CD4-positive, alpha-beta memory T cell (primary cell): ENCODE measurements around the gene CCND2. TPM values are rescaled to one million over a fixed set of nuclear protein-coding genes. Genes with fewer than 3 reads are reported as not detected.

Experiments used
- CTCF ChIA-PET: fragments of 350-600 bp; sonication (Branson Sonifier 250); formaldehyde crosslinking; loops from one replicate; lab custom pipeline; 2021; ENCODE audit warnings: inconsistent platforms; ENCODE audit not compliant: partially characterized antibody; lab: Charles Lee
- POLR2A ChIA-PET: fragments of 350-600 bp; sonication (Branson Sonifier 250); formaldehyde crosslinking; loops from one replicate; lab custom pipeline; 2021; ENCODE audit not compliant: partially characterized antibody; lab: Charles Lee
- DNase-seq, 5 donors: peaks; one replicate each; pipeline versions ENCODE4 v3.0.0 to v3.0.0-alpha.2; 2020 to 2022; ENCODE audit warnings: mixed read lengths in 1 of 5
- H3K27ac ChIP-seq: one replicate; pipeline ENCODE4 v1.7.0; 2013; ENCODE audit warnings: low read depth, low read length
- H3K27me3 ChIP-seq: 2 replicates; pipeline ENCODE4 v1.7.0; 2013; ENCODE audit warnings: mild to moderate bottlenecking, low read length, moderate library complexity; ENCODE audit not compliant: insufficient read depth
- H3K36me3 ChIP-seq: 2 replicates; pipeline ENCODE4 v1.7.0; 2013; ENCODE audit warnings: mild to moderate bottlenecking, low read length, moderate library complexity; ENCODE audit not compliant: insufficient read depth
- H3K4me1 ChIP-seq: 2 replicates; pipeline ENCODE4 v1.7.0; 2013; ENCODE audit warnings: mild to moderate bottlenecking, low read length, moderate library complexity; ENCODE audit not compliant: insufficient read depth
- H3K4me3 ChIP-seq, 2 donors: one replicate each; pipeline ENCODE4 v1.7.0; 2013; ENCODE audit warnings: low read length in 2 of 2, mild to moderate bottlenecking in 1 of 2
- H3K9me3 ChIP-seq, 2 donors: one replicate each; pipeline ENCODE4 v1.7.0; 2013; ENCODE audit warnings: low read length in 2 of 2, control low read depth in 1 of 2; ENCODE audit not compliant: control insufficient read depth in 1 of 2
- H3K27ac Mint-ChIP-seq, 7 donors: one replicate each; pipeline ENCODE4 v1.8.0; 2020 to 2021; ENCODE audit warnings: mixed read lengths in 7 of 7, mild to moderate bottlenecking in 6 of 7, inconsistent platforms in 3 of 7, moderate library complexity in 3 of 7
- H3K27me3 Mint-ChIP-seq, 2 donors: one replicate each; pipeline ENCODE4 v1.8.0; 2020 to 2021; ENCODE audit warnings: mixed read lengths in 2 of 2
- H3K36me3 Mint-ChIP-seq, 2 donors: one replicate each; pipeline ENCODE4 v1.8.0; 2020 to 2021; ENCODE audit warnings: mixed read lengths in 2 of 2, inconsistent platforms in 1 of 2, mild to moderate bottlenecking in 1 of 2
- H3K4me1 Mint-ChIP-seq, 4 donors: one replicate each; pipeline ENCODE4 v1.8.0; 2020 to 2021; ENCODE audit warnings: mixed read lengths in 4 of 4, mild to moderate bottlenecking in 1 of 4
- H3K4me3 Mint-ChIP-seq, 8 donors: one replicate each; pipeline ENCODE4 v1.8.0; 2020 to 2021; ENCODE audit warnings: mixed read lengths in 8 of 8, mild to moderate bottlenecking in 7 of 8, moderate library complexity in 6 of 8, inconsistent platforms in 3 of 8
- H3K9me3 Mint-ChIP-seq, 8 donors: one replicate each; pipeline ENCODE4 v1.8.0; 2020 to 2021; ENCODE audit warnings: mixed read lengths in 8 of 8, mild to moderate bottlenecking in 5 of 8, inconsistent platforms in 3 of 8, moderate library complexity in 1 of 8
- intact Hi-C: fragments of 100-400 bp; cut with micrococcal nuclease; formaldehyde crosslinking; loops from one replicate; pipeline ENCODE4 v1.15.1; 2023
- polyA plus RNA-seq, 2 donors: library from polyadenylated mRNA; unstranded; fragments of 300-500 nt; fragmentation: Illumina TruSeq; gene quantifications; one replicate each; pipeline ENCODE4 v1.2.3, GENCODE V29; 2021
- total RNA-seq, 2 experiments: library from RNA; stranded (reverse); gene quantifications; one replicate each; pipeline ENCODE4 v1.2.3, GENCODE V29; 2021

The CCND2 gene
- total and polyA plus RNA-seq, 4 experiments from 2014 or later: 83.3 to 151 (median 127) TPM

- peaks cover 0 to 2% (median 0%) of the 10 kb centered on the region in 8 donors for H3K9me3 Mint-ChIP-seq
- Histone ChIP-seq H3K4me1 (peaks cover 97% of the 10 kb centered on the region), H3K36me3 (peaks cover 92% of the 10 kb centered on the region), H3K9me3 (no peaks in the 10 kb centered on the region), H3K27me3 (no peaks in the 10 kb centered on the region), H3K4me3 (no peak overlapping the region), H3K27ac (no peak overlapping the region)
- DNase-seq: no peak
- H3K27me3 Mint-ChIP-seq: no peaks in the 10 kb centered on the region
- ChIA-PET CTCF (interaction anchor here (1.0 to 11.5 kb wide), 4 partner anchors 175 to 398 kb away, joined by 3 to 217 read pairs (median 4); no protein-coding TSS in a partner anchor), POLR2A (interaction anchor here (1.0 to 1.7 kb wide), 4 partner anchors 10 to 294 kb away, joined by 3 to 8 read pairs (median 3); partner anchors contain the start of genes CCND2 and TIGAR)
- peak overlapping the region in 3 of 8 donors; percentile 5 to 25 (median 23) for H3K4me3 Mint-ChIP-seq
- H3K36me3 Mint-ChIP-seq: peaks cover 83 to 97% of the 10 kb centered on the region in 2 donors
- H3K4me1 Mint-ChIP-seq: peaks cover 49 to 100% (median 86%) of the 10 kb centered on the region in 4 donors
- intact Hi-C loops: no loop called here
- H3K27ac Mint-ChIP-seq: peak overlapping the region; percentile 11 to 90 (median 75)
These were observed 9.4 kb downstream of the CCND2 start for GRCh38 chr12:4282892-4283511.

GRCh38 chr12:4283512-4284255 lies 10.1 kb downstream of the CCND2 start:
- ChIA-PET CTCF (interaction anchor here (1.0 to 11.5 kb wide), 7 partner anchors 8 to 398 kb away, joined by 3 to 217 read pairs (median 3); partner anchors contain the start of gene CCND2), POLR2A (interaction anchor here (0.6 to 1.2 kb wide), 5 partner anchors 10 to 415 kb away, joined by 3 read pairs; partner anchors contain the start of genes CCND2 and TIGAR)
- peaks cover 97% of the 10 kb centered on the region for H3K4me1 ChIP-seq
- Mint-ChIP-seq H3K4me3 (peak overlapping the region in 2 of 8 donors; percentile 5 to 32), H3K27me3 (no peaks in the 10 kb centered on the region), H3K27ac (peak overlapping the region; percentile 24 to 91 (median 78)), H3K4me1 (peaks cover 51 to 100% (median 85%) of the 10 kb centered on the region in 4 donors), H3K36me3 (peaks cover 78 to 97% of the 10 kb centered on the region in 2 donors), H3K9me3 (peaks cover 0 to 2% (median 0%) of the 10 kb centered on the region in 8 donors)
- H3K4me3 ChIP-seq: no peak overlapping the region
- no peak for DNase-seq
- H3K9me3 ChIP-seq: no peaks in the 10 kb centered on the region
- H3K36me3 ChIP-seq: peaks cover 92% of the 10 kb centered on the region
- intact Hi-C loops: no loop called here
- no peaks in the 10 kb centered on the region for H3K27me3 ChIP-seq
- no peak overlapping the region for H3K27ac ChIP-seq

DNA sequence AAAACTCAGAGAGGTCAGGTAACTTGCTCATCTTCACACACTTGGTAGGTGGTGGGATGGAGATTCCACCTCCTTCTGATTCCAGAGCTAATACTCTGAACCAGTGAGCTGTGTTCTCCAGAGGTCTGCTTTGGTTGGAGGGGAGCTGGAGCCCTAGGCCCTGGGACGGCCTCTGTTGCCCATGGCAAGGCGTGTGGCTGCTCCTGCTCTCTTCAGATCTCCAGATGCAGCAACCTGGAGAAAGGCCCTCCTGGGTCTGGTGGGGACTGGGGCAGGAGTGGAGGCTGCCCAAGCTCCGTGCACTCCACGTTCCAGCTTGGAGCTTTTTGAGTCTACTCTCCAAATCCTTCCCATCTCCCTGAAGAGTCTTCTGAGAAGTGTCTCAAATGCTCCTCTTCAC lies 10.7 kb downstream of the CCND2 start:
- H3K27me3 ChIP-seq: no peaks in the 10 kb centered on the region
- POLR2A ChIA-PET: interaction anchor here (0.6 to 0.7 kb wide), 2 partner anchors 375 to 416 kb away, joined by 3 read pairs; no protein-coding TSS in a partner anchor
- no peak overlapping the region for H3K4me3 ChIP-seq
- peaks cover 92% of the 10 kb centered on the region for H3K36me3 ChIP-seq
- Mint-ChIP-seq H3K27me3 (no peaks in the 10 kb centered on the region), H3K9me3 (peaks cover 0 to 2% (median 0%) of the 10 kb centered on the region in 8 donors), H3K36me3 (peaks cover 78 to 97% of the 10 kb centered on the region in 2 donors), H3K4me1 (peaks cover 49 to 100% (median 85%) of the 10 kb centered on the region in 4 donors), H3K4me3 (peak overlapping the region in 1 of 8 donors; percentile 22), H3K27ac (peak overlapping the region in 2 of 7 donors; percentile 24 to 91)
- H3K27ac ChIP-seq: no peak overlapping the region
- H3K4me1 ChIP-seq: peaks cover 94% of the 10 kb centered on the region
- intact Hi-C loops: no loop called here
- CTCF ChIA-PET: interaction anchor here (1.0 to 11.5 kb wide), 4 partner anchors 8 to 289 kb away, joined by 3 to 217 read pairs (median 4); partner anchors contain the start of gene CCND2
- DNase-seq: no peak
- no peaks in the 10 kb centered on the region for H3K9me3 ChIP-seq

GRCh38 chr12:4285070-4285469 lies 11.5 kb downstream of the CCND2 start:
- POLR2A ChIA-PET: interaction anchor here (0.9 to 3.3 kb wide), 2 partner anchors 9 to 400 kb away, joined by 3 to 17 read pairs; no protein-coding TSS in a partner anchor

DNA sequence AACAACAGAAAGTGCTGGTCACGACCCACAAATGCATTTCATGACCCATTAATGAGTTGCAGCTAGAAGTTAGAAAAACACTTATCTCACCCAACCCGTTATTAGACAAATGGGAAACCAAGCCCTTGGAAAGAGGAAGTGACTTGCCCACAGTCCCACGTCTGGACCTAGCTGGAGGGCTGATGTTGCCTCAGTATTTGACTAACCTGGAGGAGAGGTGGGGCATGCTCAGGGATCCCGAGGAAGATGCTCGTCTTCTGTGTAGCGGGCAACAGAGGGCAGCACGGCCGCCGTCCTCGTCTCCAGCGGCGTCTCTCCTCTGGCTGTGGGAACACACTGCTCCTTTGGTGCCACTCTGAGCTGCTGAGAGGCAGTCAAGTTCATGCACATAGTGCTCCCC lies 12.7 kb downstream of the CCND2 start:
- H3K4me3 ChIP-seq: no peak overlapping the region
- Mint-ChIP-seq H3K27me3 (no peaks in the 10 kb centered on the region), H3K4me1 (peaks cover 55 to 100% (median 83%) of the 10 kb centered on the region in 4 donors), H3K36me3 (peaks cover 82 to 97% of the 10 kb centered on the region in 2 donors), H3K27ac (peak overlapping the region; percentile 24 to 91 (median 73)), H3K9me3 (peaks cover 0 to 2% (median 0%) of the 10 kb centered on the region in 8 donors), H3K4me3 (peak overlapping the region in 3 of 8 donors; percentile 15 to 35 (median 21))
- H3K27ac ChIP-seq: no peak overlapping the region
- H3K4me1 ChIP-seq: peaks cover 94% of the 10 kb centered on the region
- H3K36me3 ChIP-seq: peaks cover 92% of the 10 kb centered on the region
- ChIA-PET CTCF (interaction anchor here (1.4 to 3.3 kb wide), 2 partner anchors 9 to 178 kb away, joined by 3 to 19 read pairs; no protein-coding TSS in a partner anchor), POLR2A (interaction anchor here (3.3 kb wide), 1 partner anchor 10 kb away, joined by 17 read pairs; no protein-coding TSS in a partner anchor)
- H3K27me3 ChIP-seq: no peaks in the 10 kb centered on the region
- no peaks in the 10 kb centered on the region for H3K9me3 ChIP-seq
- intact Hi-C loops: no loop called here
- DNase-seq: no peak

More at GRCh38 chr12:4285070-4285469, 11.5 kb downstream of the CCND2 start:
- CTCF ChIA-PET: interaction anchor here (1.4 to 11.5 kb wide), 4 partner anchors 8 to 290 kb away, joined by 3 to 217 read pairs (median 11); no protein-coding TSS in a partner anchor
- peaks cover 92% of the 10 kb centered on the region for H3K36me3 ChIP-seq
- H3K4me1 ChIP-seq: peaks cover 94% of the 10 kb centered on the region
- H3K27ac ChIP-seq: no peak overlapping the region
- Mint-ChIP-seq H3K4me3 (peak overlapping the region in 1 of 8 donors; percentile 22), H3K36me3 (peaks cover 81 to 97% of the 10 kb centered on the region in 2 donors), H3K27me3 (no peaks in the 10 kb centered on the region), H3K27ac (peak overlapping the region in 4 of 7 donors; percentile 24 to 57 (median 36)), H3K9me3 (peaks cover 0 to 2% (median 0%) of the 10 kb centered on the region in 8 donors), H3K4me1 (peaks cover 49 to 100% (median 82%) of the 10 kb centered on the region in 4 donors)
- H3K9me3 ChIP-seq: no peaks in the 10 kb centered on the region
- no peak for DNase-seq
- intact Hi-C loops: no loop called here
- H3K4me3 ChIP-seq: no peak overlapping the region
- H3K27me3 ChIP-seq: no peaks in the 10 kb centered on the region

DNA sequence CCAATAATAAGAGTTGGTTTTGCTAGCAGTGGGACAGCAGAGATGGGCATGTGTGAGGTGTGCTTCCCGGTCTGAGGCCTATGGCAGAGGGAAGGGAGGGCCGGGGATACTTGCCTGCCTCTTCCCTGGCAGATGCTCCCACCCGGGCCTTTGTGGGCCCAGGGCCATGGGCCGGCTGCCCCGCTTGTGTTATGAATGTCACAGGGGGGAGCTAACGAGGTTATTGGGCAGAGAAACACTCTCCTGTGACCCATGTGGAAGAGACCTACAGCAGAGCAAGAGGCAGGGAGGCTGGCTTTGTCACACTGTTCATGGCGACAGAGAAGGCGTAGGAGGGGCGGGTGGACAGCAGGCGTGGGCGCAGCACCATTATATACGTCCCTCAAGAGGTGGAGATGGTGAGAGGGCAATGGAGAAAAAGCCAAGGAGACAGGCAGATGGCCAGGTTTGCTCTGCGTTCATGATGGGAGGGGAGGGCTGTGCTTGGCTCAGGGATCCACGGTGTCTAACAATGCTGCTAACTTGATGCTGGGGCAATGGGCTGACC lies 13.3 kb downstream of the CCND2 start:
- POLR2A ChIA-PET: interaction anchor here (0.6 to 3.3 kb wide), 2 partner anchors 11 to 317 kb away, joined by 3 to 17 read pairs; no protein-coding TSS in a partner anchor
- Mint-ChIP-seq H3K27me3 (no peaks in the 10 kb centered on the region), H3K9me3 (peaks cover 0 to 2% (median 0%) of the 10 kb centered on the region in 8 donors), H3K27ac (peak overlapping the region; percentile 44 to 97 (median 89)), H3K36me3 (peaks cover 83 to 99% of the 10 kb centered on the region in 2 donors), H3K4me3 (peak overlapping the region; percentile 5 to 44 (median 30)), H3K4me1 (peaks cover 59 to 100% (median 84%) of the 10 kb centered on the region in 4 donors)
- CTCF ChIA-PET: interaction anchor here (3.3 kb wide), 1 partner anchor 10 kb away, joined by 19 read pairs; no protein-coding TSS in a partner anchor
- no peak overlapping the region for H3K27ac ChIP-seq
- H3K9me3 ChIP-seq: no peaks in the 10 kb centered on the region
- intact Hi-C loops: no loop called here
- peaks cover 94% of the 10 kb centered on the region for H3K36me3 ChIP-seq
- no peak overlapping the region for H3K4me3 ChIP-seq
- no peak for DNase-seq
- peaks cover 97% of the 10 kb centered on the region for H3K4me1 ChIP-seq
- no peaks in the 10 kb centered on the region for H3K27me3 ChIP-seq
